CD4-positive, alpha-beta T cell treated with Interferon alpha-2 for 1 hour (primary cell): ENCODE data around the gene LHX2.
"Not testable (repeated sequence)": the region's sequence is repeated elsewhere in the genome, so short reads cannot be mapped to it uniquely, and the experiment has no call there.

Source experiments
- DNase-seq, 2 donors: peaks; one replicate each; pipeline ENCODE4 v3.0.0-alpha.2; 2020 to 2022

Gene LHX2

GRCh38 chr9:124011460-124012301 is at the start of gene LHX2:
Gene LHX2 (plus strand): TSS chr9:124011768. CDS start chr9:124012349, 581 bp downstream.
- DNase-seq: no peak

GRCh38 chr9:123964761-123965160 is 46.8 kb upstream of the LHX2 start:
- DNase-seq: no peak

GRCh38 chr9:123965801-123966686 is 45.5 kb upstream of the LHX2 start:
- no peak for DNase-seq

- DNase-seq: no peak
Observed at GRCh38 chr9:123967323-123967722, 44.2 kb upstream of the LHX2 start.

- no peak for DNase-seq
Observed at GRCh38 chr9:123972618-123973017, 39.0 kb upstream of the LHX2 start.

GRCh38 chr9:123973590-123974223 is 37.9 kb upstream of the LHX2 start:
- no peak for DNase-seq

- DNase-seq: no peak
Observed at GRCh38 chr9:123974471-123974870, 37.1 kb upstream of the LHX2 start.

GRCh38 chr9:123975871-123976270 is 35.7 kb upstream of the LHX2 start:
- DNase-seq: no peak

- not testable (repeated sequence) for DNase-seq
Observed at GRCh38 chr9:123976579-123976978, 35.0 kb upstream of the LHX2 start.

GRCh38 chr9:123978981-123979380 is 32.6 kb upstream of the LHX2 start:
- no peak for DNase-seq

- no peak for DNase-seq
Observed at GRCh38 chr9:123982535-123982934, 29.0 kb upstream of the LHX2 start.

GRCh38 chr9:123983047-123983446 is 28.5 kb upstream of the LHX2 start:
- DNase-seq: no peak

- no peak for DNase-seq
Observed at GRCh38 chr9:123984802-123985201, 26.8 kb upstream of the LHX2 start.

GRCh38 chr9:123985869-123986268 is 25.7 kb upstream of the LHX2 start:
- no peak for DNase-seq

GRCh38 chr9:123990427-123990826 is 21.1 kb upstream of the LHX2 start:
- no peak for DNase-seq

- DNase-seq: not testable (repeated sequence)
Observed at GRCh38 chr9:123992679-123993078, 18.9 kb upstream of the LHX2 start.

GRCh38 chr9:123996731-123997421 is 14.7 kb upstream of the LHX2 start:
- DNase-seq: peak in 1 of 2 donors; percentile 23

- peak in 1 of 2 donors; percentile 45 for DNase-seq
Observed at GRCh38 chr9:123997665-123998277, 13.8 kb upstream of the LHX2 start.

- no peak for DNase-seq
Observed at GRCh38 chr9:123998278-123998925, 13.2 kb upstream of the LHX2 start.

GRCh38 chr9:123998970-123999621 is 12.5 kb upstream of the LHX2 start:
- no peak for DNase-seq

- no peak for DNase-seq
Observed at GRCh38 chr9:123999661-124000060, 11.9 kb upstream of the LHX2 start.
